ENCODE measurements around the gene EHBP1L1.
A peak's percentile ranks its signal among the peaks of the same experiment; 100 is the strongest.

The EHBP1L1 gene

GRCh38 chr11:65634440-65634839 is 58.6 kb downstream of the EHBP1L1 start:
- TF ChIP-seq, protein P1, sequence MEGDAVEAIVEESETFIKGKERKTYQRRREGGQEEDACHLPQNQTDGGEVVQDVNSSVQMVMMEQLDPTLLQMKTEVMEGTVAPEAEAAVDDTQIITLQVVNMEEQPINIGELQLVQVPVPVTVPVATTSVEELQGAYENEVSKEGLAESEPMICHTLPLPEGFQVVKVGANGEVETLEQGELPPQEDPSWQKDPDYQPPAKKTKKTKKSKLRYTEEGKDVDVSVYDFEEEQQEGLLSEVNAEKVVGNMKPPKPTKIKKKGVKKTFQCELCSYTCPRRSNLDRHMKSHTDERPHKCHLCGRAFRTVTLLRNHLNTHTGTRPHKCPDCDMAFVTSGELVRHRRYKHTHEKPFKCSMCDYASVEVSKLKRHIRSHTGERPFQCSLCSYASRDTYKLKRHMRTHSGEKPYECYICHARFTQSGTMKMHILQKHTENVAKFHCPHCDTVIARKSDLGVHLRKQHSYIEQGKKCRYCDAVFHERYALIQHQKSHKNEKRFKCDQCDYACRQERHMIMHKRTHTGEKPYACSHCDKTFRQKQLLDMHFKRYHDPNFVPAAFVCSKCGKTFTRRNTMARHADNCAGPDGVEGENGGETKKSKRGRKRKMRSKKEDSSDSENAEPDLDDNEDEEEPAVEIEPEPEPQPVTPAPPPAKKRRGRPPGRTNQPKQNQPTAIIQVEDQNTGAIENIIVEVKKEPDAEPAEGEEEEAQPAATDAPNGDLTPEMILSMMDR (conservative IDR thresholded peaks at IDR 0.05): no peak

GRCh38 chr11:65634905-65635731 is 59.3 kb downstream of the EHBP1L1 start:
- peak overlapping the region; percentile 73 for H3K27ac ChIP-seq
- TF ChIP-seq, protein P1 (conservative IDR thresholded peaks at IDR 0.05): no peak

More at GRCh38 chr11:65634440-65634839, 58.6 kb downstream of the EHBP1L1 start:
- 0 out of 2 replicates have a peak overlapping the region, but pooled peaks have one; percentile 1 for H3K27ac ChIP-seq

DNA sequence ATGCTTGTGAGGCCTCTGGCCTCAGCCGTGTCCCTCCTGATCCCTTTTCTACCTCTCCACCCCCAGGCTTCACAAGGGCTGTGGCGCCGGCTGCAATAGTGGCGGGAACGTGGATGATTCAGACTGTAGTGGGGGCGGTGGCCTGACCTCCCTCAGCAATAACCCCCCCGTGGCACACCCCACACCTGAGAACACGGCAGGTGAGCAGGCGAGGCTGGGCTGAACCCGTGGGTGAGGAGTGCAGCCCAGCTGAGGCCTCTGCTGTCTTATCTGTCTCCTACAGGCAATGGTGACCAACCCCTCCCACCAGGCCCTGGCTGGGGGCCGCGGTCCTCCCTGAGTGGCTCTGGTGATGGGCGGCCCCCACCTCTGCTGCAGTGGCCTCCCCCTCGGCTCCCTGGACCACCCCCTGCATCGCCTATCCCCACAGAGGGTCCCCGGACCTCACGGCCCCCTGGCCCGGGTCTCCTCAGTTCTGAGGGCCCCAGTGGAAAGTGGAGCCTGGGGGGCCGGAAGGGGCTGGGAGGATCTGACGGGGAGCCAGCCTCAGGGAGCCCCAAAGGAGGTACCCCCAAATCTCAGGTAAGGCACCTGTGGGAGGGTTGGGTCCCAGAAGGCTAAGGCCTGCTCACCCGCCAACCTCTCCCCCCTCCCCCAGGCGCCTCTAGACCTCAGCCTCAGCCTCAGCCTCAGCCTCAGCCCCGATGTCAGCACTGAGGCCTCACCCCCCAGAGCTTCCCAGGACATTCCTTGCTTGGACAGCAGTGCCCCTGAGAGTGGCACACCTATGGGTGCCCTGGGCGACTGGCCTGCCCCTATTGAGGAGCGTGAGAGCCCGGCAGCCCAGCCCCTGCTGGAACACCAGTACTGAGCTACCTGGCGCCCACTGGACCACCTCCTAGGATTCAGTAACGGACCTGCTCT is 60.5 kb downstream of the EHBP1L1 start:
- TF ChIP-seq, protein P1 (conservative IDR thresholded peaks at IDR 0.05): no peak
- H3K27ac ChIP-seq: peak overlapping the region; percentile 73

DNA sequence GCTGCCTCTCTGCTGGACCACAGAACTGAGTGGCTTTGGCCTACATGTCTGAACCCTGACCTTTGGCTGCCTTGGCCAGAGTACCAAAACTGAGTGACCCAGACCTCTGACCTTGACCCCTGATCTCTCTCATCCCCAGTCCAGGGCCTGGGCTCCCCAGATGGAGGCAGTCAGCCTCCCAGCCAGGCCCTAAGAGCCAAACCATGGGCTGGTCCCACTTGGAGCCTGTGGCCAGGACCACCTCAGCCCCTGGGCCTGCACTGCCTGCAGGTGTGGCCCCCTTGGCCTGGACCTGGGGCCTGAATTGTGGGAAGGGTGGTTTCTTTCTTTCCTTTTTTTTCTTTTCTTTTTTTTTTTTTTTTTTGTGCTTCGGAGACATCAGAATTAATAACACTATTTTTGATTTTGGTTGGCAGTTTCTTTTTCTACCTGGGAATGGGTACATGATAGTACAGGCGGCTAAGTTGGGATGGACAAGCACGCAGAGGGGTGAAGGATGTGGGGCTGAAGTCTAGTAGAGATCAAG is 61.2 kb downstream of the EHBP1L1 start:
- H3K27ac ChIP-seq: peak overlapping the region; percentile 73
- TF ChIP-seq, protein P1 (conservative IDR thresholded peaks at IDR 0.05): no peak

DNA sequence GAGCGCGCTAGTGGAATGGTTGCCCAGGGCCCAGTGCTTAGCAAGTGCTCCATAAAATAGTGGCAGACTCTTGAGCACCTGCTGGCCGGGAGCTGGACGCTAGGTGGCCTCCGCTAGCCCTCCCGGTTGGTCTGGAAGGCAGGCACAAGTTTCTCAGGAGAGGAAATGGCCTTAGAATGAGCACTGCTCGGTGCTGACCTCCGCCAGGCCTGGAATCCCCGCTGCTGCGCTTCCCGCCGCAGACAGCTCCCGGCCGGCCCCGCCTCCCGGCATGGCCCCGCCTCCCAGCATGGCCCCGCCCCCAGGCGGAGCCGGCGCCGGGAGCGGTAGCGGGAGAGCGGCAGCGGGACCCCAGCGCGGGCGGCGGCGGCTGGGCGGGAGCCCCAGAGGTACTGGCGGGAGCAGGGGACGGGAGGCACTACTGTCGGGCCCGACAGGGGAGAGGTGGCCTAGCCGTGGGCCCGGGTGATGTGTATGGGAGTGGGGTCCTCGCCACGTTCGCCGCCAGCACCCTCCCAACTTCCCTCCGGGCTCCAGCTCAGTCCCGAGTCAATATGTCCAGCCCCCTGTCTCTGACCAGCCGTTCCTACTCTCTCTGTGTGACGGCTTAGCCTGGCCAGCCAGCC is 62.1 kb downstream of the EHBP1L1 start, which contains the start of gene SIPA1:
SIPA1 (plus strand) TSS at position 308 of the 626 bp plus-strand sequence. CDS start 2,821 bp downstream, outside the sequence.
- TF ChIP-seq, protein P1 (conservative IDR thresholded peaks at IDR 0.05): peak; percentile 72
- peak within 1 kb of the TSS; percentile 73 for H3K27ac ChIP-seq

DNA sequence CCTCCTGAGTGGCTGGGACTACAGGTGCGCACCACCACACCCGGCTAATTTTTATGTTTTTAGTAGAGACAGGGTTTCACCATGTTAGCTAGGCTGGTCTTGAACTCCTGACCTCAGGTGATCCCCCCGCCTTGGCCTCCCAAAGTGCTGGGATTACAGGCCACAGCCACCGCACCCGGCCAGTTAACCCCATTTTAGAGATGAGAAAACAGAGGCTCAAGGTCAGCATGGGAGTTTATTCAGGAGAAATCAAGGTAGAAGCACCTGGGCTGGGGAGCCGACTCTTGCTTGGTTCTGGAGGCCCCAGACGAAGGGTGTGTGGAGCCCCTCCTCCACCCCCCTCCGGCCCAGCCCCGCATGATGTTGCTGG is 63.4 kb downstream of the EHBP1L1 start:
- peak overlapping the region; percentile 73; the same call in 1 of the 2 replicates for H3K27ac ChIP-seq

DNA sequence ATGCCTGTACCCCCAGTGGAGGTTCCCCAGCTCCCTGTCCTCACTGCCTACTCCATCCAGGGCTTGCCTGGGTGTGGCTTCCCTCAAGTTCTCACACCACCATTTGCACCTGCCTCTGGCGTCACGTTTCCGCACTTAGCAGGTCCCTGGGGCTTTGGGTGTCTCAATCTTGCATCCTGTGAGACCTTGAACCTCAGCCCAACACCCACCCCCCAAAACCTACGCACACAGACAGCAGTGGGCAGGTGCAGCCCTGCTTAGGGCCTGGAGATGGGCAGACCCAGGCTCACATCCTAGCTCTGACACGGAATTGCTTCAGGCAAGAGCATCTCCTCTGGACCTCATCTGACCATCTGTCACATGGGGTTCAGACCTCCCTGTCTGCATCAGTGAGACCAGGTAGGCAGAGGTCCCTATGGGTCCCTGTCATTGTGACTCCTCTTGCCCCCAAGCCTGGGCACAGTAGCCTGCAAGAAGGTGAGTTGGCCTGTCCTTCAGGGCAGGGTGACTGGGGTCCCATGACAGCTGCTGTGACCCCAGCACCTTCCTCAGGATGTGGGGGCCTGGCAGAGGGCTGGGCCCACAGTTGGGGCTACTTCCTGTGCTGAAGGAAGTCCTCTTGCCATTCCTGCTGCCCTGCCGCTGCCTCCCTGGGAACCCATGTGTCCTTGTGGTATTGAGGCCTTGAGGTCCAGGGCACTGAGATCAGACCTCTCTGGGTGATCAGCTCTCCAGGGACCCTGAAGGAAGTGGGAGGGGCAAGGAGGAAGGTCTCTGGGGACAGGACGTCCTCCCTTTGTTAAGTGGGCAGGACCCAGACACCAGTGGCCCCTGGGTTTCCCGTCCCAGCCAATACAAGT is 64.0 kb downstream of the EHBP1L1 start:
- no peak overlapping the region for H3K27ac ChIP-seq
- TF ChIP-seq, protein P1 (conservative IDR thresholded peaks at IDR 0.05): no peak

All from VCaP (cell line).